Fibroblast of lung (primary cell): ENCODE data around the gene CDC34. TPM values are rescaled to one million over a fixed set of nuclear protein-coding genes. Genes with fewer than 3 reads are reported as not detected.

Experiments used
- DNase-seq, 2 donors: peaks; one replicate each; pipeline versions ENCODE4 v3.0.0 to v3.0.0-alpha.2; 2010; ENCODE audit warnings: low read depth in 2 of 2
- H2AFZ ChIP-seq: 2 replicates; pipeline ENCODE4 v1.5.1; 2012; ENCODE audit warnings: low read length, control low read depth, inconsistent platforms
- H3K27ac ChIP-seq: 2 replicates; pipeline ENCODE4 v1.5.1; 2011; ENCODE audit warnings: low read length, control low read depth; ENCODE audit not compliant: insufficient read depth
- H3K27me3 ChIP-seq: 2 replicates; pipeline ENCODE4 v1.5.1; 2011; ENCODE audit warnings: mild to moderate bottlenecking, low read length; ENCODE audit not compliant: control insufficient read depth, insufficient read depth
- H3K36me3 ChIP-seq: 2 replicates; pipeline ENCODE4 v1.5.1; 2011; ENCODE audit warnings: low read length; ENCODE audit not compliant: control insufficient read depth, insufficient read depth
- H3K4me1 ChIP-seq: 2 replicates; pipeline ENCODE4 v1.5.1; 2011; ENCODE audit warnings: low read length; ENCODE audit not compliant: control insufficient read depth, insufficient read depth; ENCODE audit errors: extremely low read depth
- H3K4me2 ChIP-seq: 2 replicates; pipeline ENCODE4 v1.5.1; 2011; ENCODE audit warnings: low read length, control low read depth; ENCODE audit not compliant: insufficient read depth; ENCODE audit errors: extremely low read depth
- H3K4me3 ChIP-seq, 4 experiments: fragments of 200-600 bp in 1 of 4; sonication (generic) in 1 of 4; replicated peaks in 1 of 4; 2 replicates each; pipeline ENCODE4 v1.5.1; 2011 to 2016; ENCODE audit warnings: low read length in 4 of 4, low read depth in 3 of 4, mild to moderate bottlenecking in 3 of 4, control low read depth in 2 of 4, inconsistent platforms in 1 of 4, mixed read lengths in 1 of 4; ENCODE audit not compliant: insufficient read depth in 1 of 4; ENCODE audit errors: control extremely low read depth in 1 of 4
- H3K79me2 ChIP-seq: 2 replicates; pipeline ENCODE4 v1.5.1; 2012; ENCODE audit warnings: mild to moderate bottlenecking, low read length, inconsistent platforms; ENCODE audit not compliant: control insufficient read depth, insufficient read depth
- H3K9ac ChIP-seq: 2 replicates; pipeline ENCODE4 v1.5.1; 2011; ENCODE audit warnings: mild to moderate bottlenecking, low read length, control low read depth; ENCODE audit not compliant: insufficient read depth
- H3K9me3 ChIP-seq: 2 replicates; pipeline ENCODE4 v1.5.1; 2012; ENCODE audit warnings: low read depth, low read length; ENCODE audit not compliant: control insufficient read depth, insufficient read depth
- H4K20me1 ChIP-seq: 2 replicates; pipeline ENCODE4 v1.5.1; 2011; ENCODE audit warnings: low read length; ENCODE audit not compliant: control insufficient read depth, insufficient read depth; ENCODE audit errors: extremely low read depth
- CTCF ChIP-seq, 2 donors: IDR thresholded peaks in 1 of 2; conservative IDR thresholded peaks in 1 of 2; 1 replicate in 1 of 2; 2 replicates in 1 of 2; pipeline ENCODE4 v1.5.1; 2011 to 2012; ENCODE audit warnings: low read length in 2 of 2, control low read depth in 1 of 2, inconsistent platforms in 1 of 2, low read depth in 1 of 2, mild to moderate bottlenecking in 1 of 2
- EZH2 ChIP-seq: IDR thresholded peaks from 2 replicates; pipeline ENCODE4 v1.5.1; 2012; ENCODE audit warnings: low read length, control low read depth, mild to moderate bottlenecking; ENCODE audit errors: missing control alignments
- polyA plus RNA-seq, 2 donors: library from polyadenylated mRNA; depleted of rRNA in 1 of 2; stranded (reverse) in 1 of 2; unstranded in 1 of 2; fragments of >200 nt; gene quantifications; 2 replicates each; pipeline ENCODE4 v1.2.1, GENCODE V29; 2011 to 2012; ENCODE audit warnings: missing spikeins in 1 of 2
- total RNA-seq: library from RNA; depleted of rRNA; stranded (reverse); fragments of >200 nt; gene quantifications from 2 replicates; pipeline ENCODE4 v1.2.1, GENCODE V29; 2014

CDC34 gene
- total and polyA plus RNA-seq, 2 donors (not counting 1 experiment from before 2014, with no cell fraction given): 23.3 to 72.5 TPM

GRCh38 chr19:572140-572742 lies 40.7 kb downstream of the CDC34 start, which contains the start of gene BSG:
Gene BSG, plus strand, starts transcription at chr19:572596. Its CDS starts 39 bp downstream, at chr19:572635.
- Histone ChIP-seq H3K27ac (peak within 1 kb of the TSS; percentile 81), H4K20me1 (no peaks in the 10 kb centered on the region), H3K4me2 (peak within 1 kb of the TSS; percentile 98), H3K4me3 (peak within 1 kb of the TSS; percentile 82 to 94 (median 89)), H2AFZ (peak within 1 kb of the TSS; percentile 67), H3K36me3 (no peaks in the 10 kb centered on the region), H3K27me3 (no peaks in the 10 kb centered on the region), H3K79me2 (peaks cover 43% of the 10 kb centered on the region), H3K9me3 (no peaks in the 10 kb centered on the region), H3K4me1 (peaks cover 20% of the 10 kb centered on the region), H3K9ac (peak within 1 kb of the TSS; percentile 91)
- TF ChIP-seq EZH2: no peak
- no peak for TF ChIP-seq CTCF (conservative IDR thresholded peaks at IDR 0.05 in 1 of 2, IDR thresholded peaks at IDR 0.05 in 1 of 2; ENCODE audit: low read depth in 1 of 2, low read length in 2 of 2)
- DNase-seq: peak; percentile 95 to 97

GRCh38 chr19:572743-573518 lies 41.4 kb downstream of the CDC34 start:
- H3K79me2 ChIP-seq: peaks cover 50% of the 10 kb centered on the region
- peaks cover 20% of the 10 kb centered on the region for H3K4me1 ChIP-seq
- no peaks in the 10 kb centered on the region for H3K9me3 ChIP-seq
- peak overlapping the region; percentile 82 to 94 (median 89) for H3K4me3 ChIP-seq
- H4K20me1 ChIP-seq: no peaks in the 10 kb centered on the region
- H3K27me3 ChIP-seq: no peaks in the 10 kb centered on the region
- no peak for TF ChIP-seq EZH2
- TF ChIP-seq CTCF (conservative IDR thresholded peaks at IDR 0.05 in 1 of 2, IDR thresholded peaks at IDR 0.05 in 1 of 2; ENCODE audit: low read depth in 1 of 2, low read length in 2 of 2): no peak
- peak overlapping the region; percentile 77 for H3K27ac ChIP-seq
- peak overlapping the region; percentile 91 for H3K9ac ChIP-seq
- peaks cover 2% of the 10 kb centered on the region for H3K36me3 ChIP-seq
- H2AFZ ChIP-seq: no peak overlapping the region
- peak overlapping the region; percentile 98 for H3K4me2 ChIP-seq
- peak; percentile 45 to 65 for DNase-seq

GRCh38 chr19:573519-573825 lies 41.9 kb downstream of the CDC34 start:
- H3K9me3 ChIP-seq: no peaks in the 10 kb centered on the region
- H4K20me1 ChIP-seq: no peaks in the 10 kb centered on the region
- peak overlapping the region; percentile 91 for H3K9ac ChIP-seq
- TF ChIP-seq CTCF (conservative IDR thresholded peaks at IDR 0.05 in 1 of 2, IDR thresholded peaks at IDR 0.05 in 1 of 2; ENCODE audit: low read depth in 1 of 2, low read length in 2 of 2) (no peak), EZH2 (no peak)
- peaks cover 20% of the 10 kb centered on the region for H3K4me1 ChIP-seq
- H3K27ac ChIP-seq: peak overlapping the region; percentile 77
- peaks cover 55% of the 10 kb centered on the region for H3K79me2 ChIP-seq
- no peak overlapping the region for H2AFZ ChIP-seq
- peak overlapping the region; percentile 98 for H3K4me2 ChIP-seq
- DNase-seq: no peak
- H3K27me3 ChIP-seq: no peaks in the 10 kb centered on the region
- peaks cover 4% of the 10 kb centered on the region for H3K36me3 ChIP-seq
- H3K4me3 ChIP-seq: peak overlapping the region; percentile 82 to 94 (median 89)
